ENCODE data around the gene RPH3AL. TPM values are rescaled to one million over a fixed set of nuclear protein-coding genes. Genes with fewer than 3 reads are reported as not detected.

The RPH3AL gene
- total RNA-seq, 2 experiments from 2014 or later: 1.6 to 2.2 TPM

GRCh38 chr17:266219-266618, 86.4 kb downstream of the RPH3AL start:
- Mint-ChIP-seq H3K27ac (no peak overlapping the region), H3K36me3 (ENCODE audit: low read depth) (no peaks in the 10 kb centered on the region), H3K9me3 (no peaks in the 10 kb centered on the region), H3K4me1 (ENCODE audit: low read depth) (no peaks in the 10 kb centered on the region), H3K27me3 (ENCODE audit: low read depth) (no peaks in the 10 kb centered on the region), H3K4me3 (no peak overlapping the region)
- intact Hi-C loops (cut with micrococcal nuclease): no loop called here
- no peak for DNase-seq
- CTCF ChIA-PET: no interaction called here

GRCh38 chr17:265718-266117, 86.9 kb downstream of the RPH3AL start:
- no peaks in the 10 kb centered on the region for H3K27me3 Mint-ChIP-seq (ENCODE audit: low read depth)
- no peaks in the 10 kb centered on the region for H3K9me3 Mint-ChIP-seq
- no peak overlapping the region for H3K27ac Mint-ChIP-seq
- no peaks in the 10 kb centered on the region for H3K4me1 Mint-ChIP-seq (ENCODE audit: low read depth)
- intact Hi-C loops (cut with micrococcal nuclease): no loop called here
- no peak for DNase-seq
- H3K36me3 Mint-ChIP-seq (ENCODE audit: low read depth): no peaks in the 10 kb centered on the region
- H3K4me3 Mint-ChIP-seq: no peak overlapping the region
- CTCF ChIA-PET: no interaction called here

- intact Hi-C loops (cut with micrococcal nuclease): no loop called here
- no peak overlapping the region for H3K4me3 Mint-ChIP-seq
- DNase-seq: no peak
- CTCF ChIA-PET: no interaction called here
- H3K27ac Mint-ChIP-seq: no peak overlapping the region
- H3K27me3 Mint-ChIP-seq (ENCODE audit: low read depth): no peaks in the 10 kb centered on the region
- H3K36me3 Mint-ChIP-seq (ENCODE audit: low read depth): no peaks in the 10 kb centered on the region
- H3K9me3 Mint-ChIP-seq: no peaks in the 10 kb centered on the region
- H3K4me1 Mint-ChIP-seq (ENCODE audit: low read depth): no peaks in the 10 kb centered on the region
These were observed 88.8 kb downstream of the RPH3AL start for GRCh38 chr17:263773-264172.

GRCh38 chr17:263271-263670, 89.3 kb downstream of the RPH3AL start:
- DNase-seq: no peak
- CTCF ChIA-PET: no interaction called here
- Mint-ChIP-seq H3K4me1 (ENCODE audit: low read depth) (no peaks in the 10 kb centered on the region), H3K9me3 (no peaks in the 10 kb centered on the region), H3K27me3 (ENCODE audit: low read depth) (no peaks in the 10 kb centered on the region), H3K36me3 (ENCODE audit: low read depth) (no peaks in the 10 kb centered on the region), H3K27ac (no peak overlapping the region), H3K4me3 (no peak overlapping the region)
- intact Hi-C loops (cut with micrococcal nuclease): no loop called here

- CTCF ChIA-PET: no interaction called here
- Mint-ChIP-seq H3K27me3 (ENCODE audit: low read depth) (no peaks in the 10 kb centered on the region), H3K36me3 (ENCODE audit: low read depth) (no peaks in the 10 kb centered on the region), H3K27ac (no peak overlapping the region), H3K4me1 (ENCODE audit: low read depth) (no peaks in the 10 kb centered on the region), H3K4me3 (no peak overlapping the region), H3K9me3 (no peaks in the 10 kb centered on the region)
- intact Hi-C loops (cut with micrococcal nuclease): no loop called here
- no peak for DNase-seq
These were observed 91.0 kb downstream of the RPH3AL start for GRCh38 chr17:261635-262034.

- no peak overlapping the region for H3K4me3 Mint-ChIP-seq
- DNase-seq: no peak
- H3K27me3 Mint-ChIP-seq (ENCODE audit: low read depth): no peaks in the 10 kb centered on the region
- H3K9me3 Mint-ChIP-seq: no peaks in the 10 kb centered on the region
- H3K36me3 Mint-ChIP-seq (ENCODE audit: low read depth): no peaks in the 10 kb centered on the region
- intact Hi-C loops (cut with micrococcal nuclease): no loop called here
- H3K4me1 Mint-ChIP-seq (ENCODE audit: low read depth): no peaks in the 10 kb centered on the region
- CTCF ChIA-PET: no interaction called here
- H3K27ac Mint-ChIP-seq: no peak overlapping the region
These were observed 91.7 kb downstream of the RPH3AL start for GRCh38 chr17:260944-261343.

- DNase-seq: no peak
- H3K36me3 Mint-ChIP-seq (ENCODE audit: low read depth): no peaks in the 10 kb centered on the region
- H3K4me1 Mint-ChIP-seq (ENCODE audit: low read depth): no peaks in the 10 kb centered on the region
- intact Hi-C loops (cut with micrococcal nuclease): no loop called here
- H3K4me3 Mint-ChIP-seq: no peak overlapping the region
- H3K27me3 Mint-ChIP-seq (ENCODE audit: low read depth): no peaks in the 10 kb centered on the region
- H3K9me3 Mint-ChIP-seq: no peaks in the 10 kb centered on the region
- CTCF ChIA-PET: interaction anchor here (0.7 kb wide), 1 partner anchor 47 kb away, joined by 4 read pairs; no protein-coding TSS in a partner anchor
- H3K27ac Mint-ChIP-seq: no peak overlapping the region
These were observed 92.4 kb downstream of the RPH3AL start for GRCh38 chr17:260031-260791.

- no peak for DNase-seq
- Mint-ChIP-seq H3K27ac (no peak overlapping the region), H3K4me1 (ENCODE audit: low read depth) (no peaks in the 10 kb centered on the region), H3K4me3 (no peak overlapping the region), H3K9me3 (no peaks in the 10 kb centered on the region), H3K36me3 (ENCODE audit: low read depth) (no peaks in the 10 kb centered on the region), H3K27me3 (ENCODE audit: low read depth) (no peaks in the 10 kb centered on the region)
- CTCF ChIA-PET: no interaction called here
- intact Hi-C loops (cut with micrococcal nuclease): no loop called here
These were observed 93.1 kb downstream of the RPH3AL start for GRCh38 chr17:259341-259976.

- Mint-ChIP-seq H3K4me1 (ENCODE audit: low read depth) (no peaks in the 10 kb centered on the region), H3K36me3 (ENCODE audit: low read depth) (no peaks in the 10 kb centered on the region), H3K27ac (no peak overlapping the region), H3K4me3 (no peak overlapping the region), H3K9me3 (no peaks in the 10 kb centered on the region), H3K27me3 (ENCODE audit: low read depth) (no peaks in the 10 kb centered on the region)
- intact Hi-C loops (cut with micrococcal nuclease): no loop called here
- CTCF ChIA-PET: no interaction called here
- DNase-seq: no peak
These were observed 93.7 kb downstream of the RPH3AL start for GRCh38 chr17:258906-259305.

GRCh38 chr17:258045-258734, 94.4 kb downstream of the RPH3AL start:
- Mint-ChIP-seq H3K36me3 (ENCODE audit: low read depth) (no peaks in the 10 kb centered on the region), H3K27ac (no peak overlapping the region), H3K4me3 (no peak overlapping the region), H3K27me3 (ENCODE audit: low read depth) (no peaks in the 10 kb centered on the region), H3K9me3 (no peaks in the 10 kb centered on the region), H3K4me1 (ENCODE audit: low read depth) (no peaks in the 10 kb centered on the region)
- intact Hi-C loops (cut with micrococcal nuclease): no loop called here
- CTCF ChIA-PET: no interaction called here
- DNase-seq: no peak

GRCh38 chr17:253091-253846, 99.3 kb downstream of the RPH3AL start:
- DNase-seq: no peak
- Mint-ChIP-seq H3K9me3 (no peaks in the 10 kb centered on the region), H3K4me1 (ENCODE audit: low read depth) (no peaks in the 10 kb centered on the region), H3K4me3 (no peak overlapping the region), H3K36me3 (ENCODE audit: low read depth) (no peaks in the 10 kb centered on the region), H3K27me3 (ENCODE audit: low read depth) (no peaks in the 10 kb centered on the region), H3K27ac (no peak overlapping the region)
- intact Hi-C loops (cut with micrococcal nuclease): no loop called here
- CTCF ChIA-PET: no interaction called here

- H3K4me1 Mint-ChIP-seq (ENCODE audit: low read depth): no peaks in the 10 kb centered on the region
- CTCF ChIA-PET: no interaction called here
- no peaks in the 10 kb centered on the region for H3K36me3 Mint-ChIP-seq (ENCODE audit: low read depth)
- no peaks in the 10 kb centered on the region for H3K27me3 Mint-ChIP-seq (ENCODE audit: low read depth)
- no peaks in the 10 kb centered on the region for H3K9me3 Mint-ChIP-seq
- H3K4me3 Mint-ChIP-seq: no peak overlapping the region
- H3K27ac Mint-ChIP-seq: no peak overlapping the region
- intact Hi-C loops (cut with micrococcal nuclease): no loop called here
- DNase-seq: no peak
These were observed 100.2 kb downstream of the RPH3AL start for GRCh38 chr17:252456-252855.
